HFF-Myc (cell line): ENCODE data around the gene TBX1.

Source experiments
- DNase-seq: peaks from one replicate; pipeline ENCODE4 v3.0.0-alpha.2; 2011; ENCODE audit warnings: low read depth; ENCODE audit errors: extremely low read depth
- H3K4me3 ChIP-seq: replicated peaks from 2 replicates; pipeline ENCODE4 v1.5.1; 2011; ENCODE audit warnings: low read depth, mild to moderate bottlenecking, control low read depth, low read length
- CTCF ChIP-seq: IDR thresholded peaks from 2 replicates; pipeline ENCODE4 v1.5.1; 2012; ENCODE audit warnings: mild to moderate bottlenecking, low read depth, low read length, control low read depth; ENCODE audit errors: missing control alignments

The TBX1 gene

GRCh38 chr22:19716041-19716828 is 44.3 kb upstream of the TBX1 start:
- no peak overlapping the region for H3K4me3 ChIP-seq
- TF ChIP-seq CTCF, result no peak
- DNase-seq, result no peak

GRCh38 chr22:19716829-19717105 is 43.8 kb upstream of the TBX1 start:
- no peak for TF ChIP-seq CTCF
- no peak for DNase-seq
- H3K4me3 ChIP-seq, result no peak overlapping the region

- no peak for TF ChIP-seq CTCF
- no peak for DNase-seq
- H3K4me3 ChIP-seq, result no peak overlapping the region
These were observed 43.4 kb upstream of the TBX1 start for GRCh38 chr22:19717181-19717580.

GRCh38 chr22:19717691-19718455 is 42.7 kb upstream of the TBX1 start:
- peak; percentile 52 for TF ChIP-seq CTCF
- DNase-seq, result no peak
- H3K4me3 ChIP-seq, result peak overlapping the region; percentile 57

- no peak for DNase-seq
- H3K4me3 ChIP-seq, result peak overlapping the region; percentile 57
These were observed 42.0 kb upstream of the TBX1 start for GRCh38 chr22:19718456-19719049.

GRCh38 chr22:19719050-19719482 is 41.5 kb upstream of the TBX1 start:
- no peak for TF ChIP-seq CTCF
- H3K4me3 ChIP-seq, result peak overlapping the region; percentile 57
- no peak for DNase-seq

More at GRCh38 chr22:19718456-19719049, 42.0 kb upstream of the TBX1 start:
- no peak for TF ChIP-seq CTCF
